SH-SY5Y (cell line): ENCODE results near the gene GAN.

Source experiments
- GATA2 ChIP-seq: IDR thresholded peaks from 2 replicates; pipeline ENCODE4 v1.6.1; 2011; ENCODE audit warnings: mild to moderate bottlenecking, low read depth, low read length
- GATA3 ChIP-seq: IDR thresholded peaks from 2 replicates; pipeline ENCODE4 v1.6.1; 2011; ENCODE audit warnings: low read depth, mild to moderate bottlenecking, low read length, moderate library complexity

GRCh38 chr16:81415751-81416150, 101.0 kb downstream of the GAN start:
- TF ChIP-seq GATA2 (no peak), GATA3 (no peak)
